Stimulated activated CD4-positive, alpha-beta T cell treated with anti-CD3 and anti-CD28 coated beads, Interleukin-4, amount 100 ng/mL, for 24 hours (primary cell): ENCODE data around the gene RGS11.
A peak's percentile ranks its signal among the peaks of the same experiment; 100 is the strongest.
"Not testable (repeated sequence)": the region's sequence is repeated elsewhere in the genome, so short reads cannot be mapped to it uniquely, and the experiment has no call there.

Experiments
- DNase-seq: peaks from one replicate; pipeline ENCODE4 v3.0.0-alpha.2; 2020

Gene RGS11

GRCh38 chr16:261031-261691 is 14.6 kb downstream of the RGS11 start:
- DNase-seq: no peak

GRCh38 chr16:260326-260725 is 15.4 kb downstream of the RGS11 start:
- no peak for DNase-seq

GRCh38 chr16:259814-260253 is 15.9 kb downstream of the RGS11 start:
- no peak for DNase-seq

- no peak for DNase-seq
Observed at GRCh38 chr16:259226-259625, 16.5 kb downstream of the RGS11 start.

- DNase-seq: not testable (repeated sequence)
Observed at GRCh38 chr16:258091-258490, 17.7 kb downstream of the RGS11 start.

- DNase-seq: no peak
Observed at GRCh38 chr16:255183-255582, 20.6 kb downstream of the RGS11 start.

GRCh38 chr16:254461-254860 is 21.3 kb downstream of the RGS11 start:
- no peak for DNase-seq

GRCh38 chr16:253833-254232 is 21.9 kb downstream of the RGS11 start:
- DNase-seq: no peak

GRCh38 chr16:252366-253337 is 23.1 kb downstream of the RGS11 start:
- peak; percentile 28 for DNase-seq

- DNase-seq: no peak
Observed at GRCh38 chr16:249431-249830, 26.3 kb downstream of the RGS11 start.

- DNase-seq: no peak
Observed at GRCh38 chr16:247027-247426, 28.7 kb downstream of the RGS11 start.

- DNase-seq: no peak
Observed at GRCh38 chr16:245105-245504, 30.6 kb downstream of the RGS11 start.

- DNase-seq: no peak
Observed at GRCh38 chr16:243348-243747, 32.4 kb downstream of the RGS11 start.

- no peak for DNase-seq
Observed at GRCh38 chr16:242281-242680, 33.5 kb downstream of the RGS11 start.

- no peak for DNase-seq
Observed at GRCh38 chr16:240559-240958, 35.2 kb downstream of the RGS11 start.

- DNase-seq: no peak
Observed at GRCh38 chr16:239948-240277, 35.8 kb downstream of the RGS11 start.

- peak; percentile 95 for DNase-seq
Observed at GRCh38 chr16:234468-235305, 41.1 kb downstream of the RGS11 start, which contains the start of gene FAM234A. TSS of gene FAM234A (plus strand) at chr16:234821. CDS start at chr16:254414, 19,593 bp downstream.

- no peak for DNase-seq
Observed at GRCh38 chr16:230949-231348, 44.8 kb downstream of the RGS11 start.

GRCh38 chr16:230351-230750 is 45.4 kb downstream of the RGS11 start:
- not testable (repeated sequence) for DNase-seq

GRCh38 chr16:229731-230281 is 45.9 kb downstream of the RGS11 start:
- no peak for DNase-seq

GRCh38 chr16:228852-229730 is 46.7 kb downstream of the RGS11 start, which contains the start of gene LUC7L:
TSS of gene LUC7L (minus strand) at chr16:229449. CDS start at chr16:229339, 110 bp downstream.
- peak; percentile 86 for DNase-seq
